ENCODE data around the gene SMPD3. TPM values are rescaled to one million over a fixed set of nuclear protein-coding genes. Genes with fewer than 3 reads are reported as not detected.

Gene SMPD3
- total RNA-seq, 1 experiment from 2014 or later = 0.70 TPM

DNA sequence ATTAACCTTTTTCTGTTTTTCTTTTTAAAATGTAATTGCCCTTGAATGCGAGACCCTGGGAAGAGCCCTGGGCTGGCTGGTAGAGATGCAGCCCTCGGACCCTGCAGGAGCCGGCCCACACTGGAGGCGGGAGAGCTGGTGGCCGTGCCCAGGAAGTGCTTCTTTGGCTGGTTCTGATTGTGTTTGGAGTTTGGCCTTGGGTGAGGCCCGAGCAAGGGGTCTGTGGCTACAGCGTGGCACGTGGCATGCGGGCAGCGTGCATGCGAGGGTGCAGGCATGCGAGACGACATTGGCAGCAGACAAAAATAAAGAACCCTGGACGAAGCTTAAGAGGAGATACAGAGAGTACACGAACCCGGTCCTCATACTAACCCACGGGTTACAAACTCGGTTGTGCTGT is 87.8 kb downstream of the SMPD3 start:
- Histone ChIP-seq H2BK20ac (ENCODE audit: low read depth, low read length, poor library complexity, severe bottlenecking) (no peak overlapping the region), H3T11ph (ENCODE audit: low read length) (no peak overlapping the region), H3K79me2 (ENCODE audit: insufficient read depth, low read length) (no peaks in the 10 kb centered on the region), H2AK5ac (ENCODE audit: insufficient read length, low read length) (no peak overlapping the region), H4K91ac (ENCODE audit: insufficient read length, low read depth, low read length) (no peak overlapping the region), H3K56ac (ENCODE audit: insufficient read length, low read depth, low read length) (no peak overlapping the region), H3K18ac (ENCODE audit: insufficient read length, low read depth, low read length) (no peak overlapping the region), H3K14ac (ENCODE audit: insufficient read depth, low read length) (no peak overlapping the region), H2AFZ (ENCODE audit: low read length) (no peak overlapping the region), H2BK5ac (ENCODE audit: insufficient read length, low read length) (no peak overlapping the region), H3K23me2 (ENCODE audit: insufficient read length, low read depth, low read length, poor library complexity, severe bottlenecking) (no peaks in the 10 kb centered on the region), H3K4me1 (ENCODE audit: insufficient read depth, low read length) (no peaks in the 10 kb centered on the region), H3K23ac (ENCODE audit: insufficient read length, low read depth, low read length) (no peak overlapping the region), H3K9me3 (ENCODE audit: control insufficient read depth, low read depth, low read length) (no peaks in the 10 kb centered on the region), H3K9ac (ENCODE audit: extremely low read depth, insufficient read length, low read length) (no peak overlapping the region), H3K27me3 (ENCODE audit: insufficient read depth, low read length) (no peaks in the 10 kb centered on the region), H3K79me1 (ENCODE audit: insufficient read depth, low read depth, low read length, poor library complexity, severe bottlenecking) (no peaks in the 10 kb centered on the region), H2BK15ac (ENCODE audit: low read depth, low read length) (no peak overlapping the region), H4K5ac (ENCODE audit: insufficient read length, low read depth, low read length) (no peak overlapping the region), H3K4me2 (ENCODE audit: insufficient read depth, insufficient read length, low read length) (no peak overlapping the region), H4K20me1 (ENCODE audit: control insufficient read depth, insufficient read depth, insufficient read length) (no peaks in the 10 kb centered on the region), H3K4ac (ENCODE audit: low read depth, low read length) (no peak overlapping the region), H2BK120ac (ENCODE audit: low read depth, low read length, poor library complexity, severe bottlenecking) (no peak overlapping the region), H4K8ac (replicated peaks; ENCODE audit: insufficient read length, low read depth, low read length) (no peak overlapping the region), H3K27ac (ENCODE audit: insufficient read length, low read depth, low read length) (no peak overlapping the region), H2BK12ac (ENCODE audit: insufficient read length, low read depth, low read length) (no peak overlapping the region)
- Mint-ChIP-seq H3K36me3 (ENCODE audit: insufficient read depth in 1 of 3, low read depth in 3 of 3) (peaks cover 0 to 17% (median 17%) of the 10 kb centered on the region in 3 experiments; a peak in 6 of 7 replicates), H3K4me1 (peaks cover 12 to 19% of the 10 kb centered on the region in 2 experiments), H3K4me3 (no peak overlapping the region), H3K27ac (peak overlapping the region; percentile 14 to 88 (median 30); a peak in 2 of 7 replicates), H3K9me3 (no peaks in the 10 kb centered on the region), H3K27me3 (ENCODE audit: low read depth) (no peaks in the 10 kb centered on the region; the same call in 1 of the 2 replicates)
- DNase-seq = no peak
- TF ChIP-seq, protein P1, sequence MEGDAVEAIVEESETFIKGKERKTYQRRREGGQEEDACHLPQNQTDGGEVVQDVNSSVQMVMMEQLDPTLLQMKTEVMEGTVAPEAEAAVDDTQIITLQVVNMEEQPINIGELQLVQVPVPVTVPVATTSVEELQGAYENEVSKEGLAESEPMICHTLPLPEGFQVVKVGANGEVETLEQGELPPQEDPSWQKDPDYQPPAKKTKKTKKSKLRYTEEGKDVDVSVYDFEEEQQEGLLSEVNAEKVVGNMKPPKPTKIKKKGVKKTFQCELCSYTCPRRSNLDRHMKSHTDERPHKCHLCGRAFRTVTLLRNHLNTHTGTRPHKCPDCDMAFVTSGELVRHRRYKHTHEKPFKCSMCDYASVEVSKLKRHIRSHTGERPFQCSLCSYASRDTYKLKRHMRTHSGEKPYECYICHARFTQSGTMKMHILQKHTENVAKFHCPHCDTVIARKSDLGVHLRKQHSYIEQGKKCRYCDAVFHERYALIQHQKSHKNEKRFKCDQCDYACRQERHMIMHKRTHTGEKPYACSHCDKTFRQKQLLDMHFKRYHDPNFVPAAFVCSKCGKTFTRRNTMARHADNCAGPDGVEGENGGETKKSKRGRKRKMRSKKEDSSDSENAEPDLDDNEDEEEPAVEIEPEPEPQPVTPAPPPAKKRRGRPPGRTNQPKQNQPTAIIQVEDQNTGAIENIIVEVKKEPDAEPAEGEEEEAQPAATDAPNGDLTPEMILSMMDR (conservative IDR thresholded peaks at IDR 0.05) = no peak
- no CpG with 5 or more reads among the region's 18 CpGs for WGBS (ENCODE audit: extremely low coverage, insufficient read length, low lambda C conversion rate)
